ENCODE results near the gene FAM3A.
"Not testable (repeated sequence)": the region's sequence is repeated elsewhere in the genome, so short reads cannot be mapped to it uniquely, and the experiment has no call there.

DNA sequence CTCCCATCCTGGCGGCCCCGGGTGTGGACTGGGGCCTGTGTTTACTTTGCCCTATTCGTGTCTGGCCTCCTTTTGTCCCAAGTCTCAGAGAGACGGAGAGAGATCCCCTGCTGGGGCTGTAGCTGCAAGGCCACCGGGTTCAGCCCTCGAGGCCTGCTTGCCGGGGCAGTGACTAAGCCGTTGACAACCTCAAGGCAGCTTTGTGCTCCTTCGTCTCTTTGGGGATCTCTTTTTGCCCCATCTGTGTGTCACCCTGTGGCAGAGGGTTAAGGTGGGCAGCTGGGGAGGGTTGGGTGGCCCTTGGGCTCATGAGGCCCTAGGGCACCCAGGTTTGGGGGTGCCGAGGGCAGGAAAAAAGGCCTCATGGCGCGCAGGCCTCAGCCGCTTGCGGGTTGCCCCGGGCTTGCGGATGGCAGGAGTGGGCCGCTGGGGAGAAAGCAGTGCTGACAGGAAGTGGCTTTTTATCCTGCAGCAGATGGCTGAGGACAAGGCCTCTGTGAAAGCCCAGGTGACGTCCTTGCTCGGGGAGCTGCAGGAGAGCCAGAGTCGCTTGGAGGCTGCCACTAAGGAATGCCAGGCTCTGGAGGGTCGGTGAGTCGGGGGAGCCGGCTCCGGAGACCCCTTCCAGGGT is 42.1 kb upstream of the FAM3A start:
- TF ChIP-seq, protein P1, sequence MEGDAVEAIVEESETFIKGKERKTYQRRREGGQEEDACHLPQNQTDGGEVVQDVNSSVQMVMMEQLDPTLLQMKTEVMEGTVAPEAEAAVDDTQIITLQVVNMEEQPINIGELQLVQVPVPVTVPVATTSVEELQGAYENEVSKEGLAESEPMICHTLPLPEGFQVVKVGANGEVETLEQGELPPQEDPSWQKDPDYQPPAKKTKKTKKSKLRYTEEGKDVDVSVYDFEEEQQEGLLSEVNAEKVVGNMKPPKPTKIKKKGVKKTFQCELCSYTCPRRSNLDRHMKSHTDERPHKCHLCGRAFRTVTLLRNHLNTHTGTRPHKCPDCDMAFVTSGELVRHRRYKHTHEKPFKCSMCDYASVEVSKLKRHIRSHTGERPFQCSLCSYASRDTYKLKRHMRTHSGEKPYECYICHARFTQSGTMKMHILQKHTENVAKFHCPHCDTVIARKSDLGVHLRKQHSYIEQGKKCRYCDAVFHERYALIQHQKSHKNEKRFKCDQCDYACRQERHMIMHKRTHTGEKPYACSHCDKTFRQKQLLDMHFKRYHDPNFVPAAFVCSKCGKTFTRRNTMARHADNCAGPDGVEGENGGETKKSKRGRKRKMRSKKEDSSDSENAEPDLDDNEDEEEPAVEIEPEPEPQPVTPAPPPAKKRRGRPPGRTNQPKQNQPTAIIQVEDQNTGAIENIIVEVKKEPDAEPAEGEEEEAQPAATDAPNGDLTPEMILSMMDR (IDR thresholded peaks at IDR 0.05): not testable (repeated sequence)
- TF ChIP-seq POLR2AphosphoS5 (IDR thresholded peaks at IDR 0.05): not testable (repeated sequence)
